GM12801 (cell line): Measurements from ENCODE around the gene IMMP2L.

Source experiments
- TF ChIP-seq, protein P1 (sequence below): IDR thresholded peaks from one replicate; pipeline ENCODE4 v1.5.1; 2011; ENCODE audit warnings: control low read depth; ENCODE audit not compliant: insufficient read length; ENCODE audit errors: extremely low read depth

The IMMP2L gene

DNA sequence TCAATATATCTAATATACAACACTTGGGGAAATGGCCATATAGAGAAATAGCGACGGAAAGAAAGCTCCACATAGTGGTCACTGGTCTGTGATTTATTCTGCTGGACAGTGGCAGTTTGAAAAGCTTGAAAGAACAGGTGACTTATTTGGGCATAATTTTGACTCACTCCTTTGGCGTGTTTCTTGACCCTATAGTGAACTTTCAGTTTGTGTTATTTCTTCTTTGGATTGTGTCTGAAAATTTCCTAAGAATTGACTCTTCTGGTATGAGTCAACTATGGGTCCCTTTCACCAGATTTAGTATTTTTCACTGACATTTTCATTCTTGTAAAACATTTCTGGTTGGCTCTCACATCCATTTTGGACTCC, 25.8 kb upstream of the IMMP2L start:
- TF ChIP-seq, protein P1, sequence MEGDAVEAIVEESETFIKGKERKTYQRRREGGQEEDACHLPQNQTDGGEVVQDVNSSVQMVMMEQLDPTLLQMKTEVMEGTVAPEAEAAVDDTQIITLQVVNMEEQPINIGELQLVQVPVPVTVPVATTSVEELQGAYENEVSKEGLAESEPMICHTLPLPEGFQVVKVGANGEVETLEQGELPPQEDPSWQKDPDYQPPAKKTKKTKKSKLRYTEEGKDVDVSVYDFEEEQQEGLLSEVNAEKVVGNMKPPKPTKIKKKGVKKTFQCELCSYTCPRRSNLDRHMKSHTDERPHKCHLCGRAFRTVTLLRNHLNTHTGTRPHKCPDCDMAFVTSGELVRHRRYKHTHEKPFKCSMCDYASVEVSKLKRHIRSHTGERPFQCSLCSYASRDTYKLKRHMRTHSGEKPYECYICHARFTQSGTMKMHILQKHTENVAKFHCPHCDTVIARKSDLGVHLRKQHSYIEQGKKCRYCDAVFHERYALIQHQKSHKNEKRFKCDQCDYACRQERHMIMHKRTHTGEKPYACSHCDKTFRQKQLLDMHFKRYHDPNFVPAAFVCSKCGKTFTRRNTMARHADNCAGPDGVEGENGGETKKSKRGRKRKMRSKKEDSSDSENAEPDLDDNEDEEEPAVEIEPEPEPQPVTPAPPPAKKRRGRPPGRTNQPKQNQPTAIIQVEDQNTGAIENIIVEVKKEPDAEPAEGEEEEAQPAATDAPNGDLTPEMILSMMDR: no peak

DNA sequence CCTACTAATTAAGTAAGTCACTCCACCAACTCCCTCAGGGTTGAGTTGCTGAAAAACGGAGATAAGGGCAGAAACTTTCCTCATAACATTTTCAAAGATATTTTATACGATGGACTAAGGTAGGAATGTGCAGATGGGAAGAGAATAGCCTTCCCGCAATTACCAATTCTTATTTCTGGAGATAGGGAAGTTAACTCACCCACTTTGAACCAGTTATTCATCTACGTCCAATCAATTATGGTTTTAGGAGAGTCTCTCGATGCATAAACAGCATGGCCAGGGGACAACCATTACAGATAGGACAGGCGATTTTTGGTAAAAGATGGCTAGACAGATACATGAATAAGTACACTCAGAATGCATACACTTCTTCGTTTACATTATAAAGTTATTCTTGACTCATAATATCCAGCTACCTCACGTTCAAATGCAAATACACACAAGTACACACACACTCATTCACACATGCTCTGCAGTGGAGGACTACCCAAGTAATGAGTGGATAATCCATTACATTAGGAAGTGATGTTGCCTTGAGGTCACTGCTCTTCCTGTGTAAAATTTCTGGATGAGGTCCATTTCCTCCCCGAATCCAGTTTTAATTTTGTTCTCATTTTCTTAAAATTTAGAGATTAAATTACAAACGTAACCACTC, 25.2 kb upstream of the IMMP2L start:
- TF ChIP-seq, protein P1: no peak

DNA sequence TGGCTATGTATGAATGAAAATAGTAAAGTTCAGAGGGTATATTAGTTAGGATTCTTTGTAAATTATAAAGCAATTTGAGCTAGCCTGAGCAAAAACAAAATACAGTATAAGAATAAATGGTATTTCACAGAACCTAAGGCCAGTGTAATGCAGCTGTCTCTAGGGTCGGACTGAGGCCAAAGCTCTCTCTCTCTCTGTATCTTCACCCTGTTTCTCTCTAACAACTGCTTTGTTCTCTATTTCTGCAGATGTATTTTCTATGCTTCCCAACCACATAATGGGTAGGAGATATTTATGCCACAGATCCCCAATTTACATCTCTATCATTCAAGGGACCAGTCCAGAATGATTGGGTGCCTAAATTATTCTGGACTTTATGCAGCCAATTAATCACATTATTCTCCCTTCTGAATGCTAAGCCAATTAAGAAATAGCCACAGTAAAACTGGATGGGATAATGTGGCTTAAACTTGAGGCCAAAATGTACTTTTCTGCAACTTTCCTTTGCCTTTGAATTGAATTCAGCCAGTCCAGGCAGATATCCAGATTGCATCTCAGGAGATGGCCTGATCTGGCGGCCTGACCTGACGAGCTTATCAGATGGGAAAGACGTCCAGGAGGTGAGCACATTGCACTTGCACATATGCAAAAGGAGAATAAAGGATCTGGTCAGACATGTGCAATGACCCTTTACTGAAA, 24.6 kb upstream of the IMMP2L start:
- TF ChIP-seq, protein P1: no peak

DNA sequence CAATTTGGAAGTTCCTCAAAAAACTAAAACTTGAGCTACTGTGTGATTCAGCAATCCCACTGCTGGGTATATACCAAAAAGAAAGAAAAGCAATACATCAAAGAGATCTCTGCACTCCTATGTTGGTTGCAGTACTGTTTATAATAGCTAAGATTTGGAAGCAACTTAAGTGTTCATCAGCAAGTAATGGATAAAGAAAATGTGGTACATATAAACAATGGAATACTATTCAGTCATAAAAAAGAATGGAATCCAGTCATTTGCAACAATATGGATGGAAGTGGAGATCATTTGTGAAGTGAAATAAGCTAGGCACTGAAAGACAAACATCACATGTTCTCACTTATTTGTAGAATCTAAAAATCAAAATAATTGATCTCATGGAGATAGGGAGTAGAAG, 16.5 kb upstream of the IMMP2L start:
- TF ChIP-seq, protein P1: no peak

DNA sequence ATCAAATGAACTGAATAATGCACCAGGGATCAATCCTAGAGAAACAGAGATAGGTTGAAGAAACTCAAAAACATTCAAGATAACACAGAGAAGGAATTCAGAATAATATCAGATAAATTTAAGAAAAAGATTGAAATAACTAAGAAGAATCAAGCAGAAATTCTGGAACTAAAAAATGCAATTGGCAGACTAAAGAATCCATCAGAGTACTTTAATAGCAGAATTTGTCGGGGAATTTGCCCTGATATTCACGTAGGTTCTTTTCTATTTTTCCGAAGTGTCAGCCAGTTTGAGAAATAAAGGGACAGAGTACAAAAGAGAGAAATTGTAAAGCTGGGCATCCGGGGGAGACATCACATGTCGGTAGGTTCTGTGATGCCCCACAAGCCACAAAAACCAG, 9.4 kb upstream of the IMMP2L start:
- TF ChIP-seq, protein P1: no peak

DNA sequence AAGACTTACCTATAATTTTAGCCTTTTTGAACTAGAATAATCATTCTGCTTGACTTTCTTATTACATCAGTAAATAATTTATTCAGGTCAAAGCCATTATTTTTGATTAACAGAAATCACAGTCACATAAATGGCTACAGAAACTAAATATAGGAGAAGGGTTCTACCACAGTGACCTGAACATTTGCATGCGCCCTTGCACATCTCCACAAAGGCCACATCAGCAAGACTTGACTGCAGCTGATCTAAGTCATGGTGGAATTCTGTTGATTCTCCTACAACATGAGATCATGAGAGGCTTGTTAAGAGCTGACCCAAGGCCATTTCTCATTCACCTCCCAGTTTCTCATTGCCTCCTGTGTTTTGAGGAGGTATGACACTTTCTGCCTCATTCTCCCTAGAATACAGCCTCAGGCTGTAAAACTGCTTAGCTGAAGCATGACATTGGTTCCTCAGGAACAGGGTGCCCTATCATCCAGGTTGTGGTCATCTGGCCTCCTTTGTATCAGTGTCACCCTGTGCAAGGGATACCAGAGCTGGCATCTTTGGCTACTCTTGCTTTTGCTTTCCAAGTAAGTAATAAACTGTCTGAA, 6.7 kb upstream of the IMMP2L start:
- TF ChIP-seq, protein P1: no peak

DNA sequence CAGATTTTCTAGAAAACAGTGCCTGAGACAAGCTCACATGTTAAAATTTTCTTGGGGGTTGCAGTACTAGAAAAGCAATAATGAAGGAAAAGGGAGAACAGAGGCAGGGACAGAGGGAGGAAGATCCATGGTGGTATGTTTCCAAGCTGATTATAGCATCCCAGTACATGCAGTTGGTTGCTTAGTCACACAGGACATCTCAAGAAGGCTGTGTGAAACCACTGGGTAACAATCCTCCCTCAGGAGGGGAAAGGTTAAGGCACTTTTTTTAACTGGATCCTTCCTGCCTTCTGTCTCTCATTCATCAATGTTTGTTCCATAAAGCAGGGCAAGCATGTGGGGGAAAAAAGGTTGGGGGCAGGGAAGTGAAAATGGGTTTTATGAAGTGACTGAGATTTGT, 6.1 kb upstream of the IMMP2L start:
- TF ChIP-seq, protein P1: no peak
